GM23338 (cell line): Measurements from ENCODE around the gene GLIS2.

Experiments used
- CREB1 ChIP-seq: fragments of 250-450 bp; sonication (Bioruptor Pico); IDR thresholded peaks from 2 replicates; pipeline ENCODE4 v1.5.0; 2020; ENCODE audit warnings: low read depth, mild to moderate bottlenecking, moderate library complexity
- CTCF ChIP-seq, 2 experiments: fragments of 200-600 bp in 1 of 2; sonication (generic) in 1 of 2; conservative IDR thresholded peaks; 2 replicates each; pipeline versions ENCODE4 v1.5.1 to v1.6.1; 2016 to 2017; ENCODE audit warnings: antibody characterized with exemption in 2 of 2, low read depth in 2 of 2, mild to moderate bottlenecking in 2 of 2, moderate library complexity in 1 of 2
- ETS1 ChIP-seq: IDR thresholded peaks from 2 replicates; pipeline ENCODE4 v1.6.1; 2016; ENCODE audit warnings: antibody characterized with exemption
- EZH2 ChIP-seq: fragments of 200-600 bp; sonication (generic); IDR thresholded peaks from one replicate; pipeline ENCODE4 v1.8.0; 2017; ENCODE audit warnings: antibody characterized with exemption, mild to moderate bottlenecking, low read depth; ENCODE audit not compliant: unreplicated experiment
- EZH2phosphoT487 ChIP-seq: fragments of 200-600 bp; sonication (generic); IDR thresholded peaks from one replicate; pipeline ENCODE4 v1.8.1; 2018; ENCODE audit warnings: antibody characterized with exemption; ENCODE audit not compliant: unreplicated experiment
- JUNB ChIP-seq: IDR thresholded peaks from one replicate; pipeline ENCODE4 v1.6.1; 2016; ENCODE audit warnings: antibody characterized with exemption; ENCODE audit not compliant: unreplicated experiment
- NANOG ChIP-seq: IDR thresholded peaks from 2 replicates; pipeline ENCODE4 v1.6.1; 2016; ENCODE audit warnings: antibody characterized with exemption, borderline replicate concordance
- POLR2AphosphoS5 ChIP-seq: IDR thresholded peaks from 2 replicates; pipeline ENCODE4 v1.6.1; 2016; ENCODE audit warnings: antibody characterized with exemption, low read depth
- REST ChIP-seq: IDR thresholded peaks from one replicate; pipeline ENCODE4 v1.6.1; 2018; ENCODE audit warnings: antibody characterized with exemption; ENCODE audit not compliant: unreplicated experiment
- STAT1 ChIP-seq: IDR thresholded peaks from one replicate; pipeline ENCODE4 v1.6.1; 2016; ENCODE audit warnings: antibody characterized with exemption; ENCODE audit not compliant: unreplicated experiment
- ZNF114 ChIP-seq: fragments of 250-450 bp; sonication (Bioruptor Pico); IDR thresholded peaks from 2 replicates; pipeline ENCODE4 v1.5.0; 2020; ENCODE audit warnings: mild to moderate bottlenecking, moderate library complexity
- ZNF331 ChIP-seq: fragments of 250-450 bp; sonication (Bioruptor Pico); IDR thresholded peaks from 2 replicates; pipeline ENCODE4 v1.5.0; 2020; ENCODE audit warnings: low read depth, mild to moderate bottlenecking, moderate library complexity
- ZNF462 ChIP-seq: fragments of 250-450 bp; sonication (Bioruptor Pico); IDR thresholded peaks from 2 replicates; pipeline ENCODE4 v1.5.0; 2020; ENCODE audit warnings: mild to moderate bottlenecking, moderate library complexity

GRCh38 chr16:4342866-4343744 lies 27.2 kb downstream of the GLIS2 start:
- TF ChIP-seq EZH2, result no peak
- TF ChIP-seq CTCF (conservative IDR thresholded peaks at IDR 0.05; ENCODE audit: low read depth in 2 of 2), result no peak
- no peak for TF ChIP-seq REST
- no peak for TF ChIP-seq POLR2AphosphoS5
- TF ChIP-seq CREB1 (CRISPR knock-in tag), result no peak
- TF ChIP-seq ZNF114, result no peak
- TF ChIP-seq EZH2phosphoT487, result no peak
- TF ChIP-seq ZNF331 (CRISPR knock-in tag), result no peak
- no peak for TF ChIP-seq JUNB
- TF ChIP-seq STAT1, result no peak
- no peak for TF ChIP-seq ZNF462 (CRISPR knock-in tag)
- no peak for TF ChIP-seq NANOG
- TF ChIP-seq ETS1, result no peak
